PC-9 (cell line): ENCODE results near the gene HOXA4. TPM values are rescaled to one million over a fixed set of nuclear protein-coding genes. Genes with fewer than 3 reads are reported as not detected.

ENCODE experiments used
- BruUV-seq: library from RNA; stranded (reverse); fragments of 400-500 nt; replicated peaks from 2 replicates; lab custom pipeline; 2021; lab: Mats Ljungman, UMichigan
- CTCF ChIA-PET: fragments of 300-600 bp; sonication (Branson Sonifier 250); formaldehyde crosslinking; loops from one replicate; lab custom pipeline; 2022; ENCODE audit warnings: antibody characterized with exemption; lab: Charles Lee
- POLR2A ChIA-PET: fragments of 300-600 bp; sonication (Branson Sonifier 250); formaldehyde crosslinking; loops from one replicate; lab custom pipeline; 2022; ENCODE audit warnings: antibody characterized with exemption; ENCODE audit not compliant: unreplicated experiment; lab: Charles Lee
- DNase-seq, 2 experiments: peaks; one replicate each; pipeline versions ENCODE4 v3.0.0 to v3.0.0-alpha.2; 2015 to 2022; ENCODE audit warnings: mixed read lengths in 1 of 2
- H2AFZ ChIP-seq: fragments of 200-600 bp; sonication (generic); 2 replicates; pipeline ENCODE4 v1.8.1; 2017; ENCODE audit warnings: antibody characterized with exemption
- H3F3A ChIP-seq: fragments of 200-600 bp; sonication (generic); 2 replicates; pipeline ENCODE4 v1.8.1; 2017; ENCODE audit warnings: antibody characterized with exemption, mild to moderate bottlenecking, low read depth; ENCODE audit not compliant: insufficient read depth
- H3K27ac ChIP-seq: fragments of 200-600 bp; sonication (generic); 2 replicates; pipeline ENCODE4 v1.6.1; 2016; ENCODE audit warnings: mixed run types
- H3K27me3 ChIP-seq: fragments of 200-600 bp; sonication (generic); 2 replicates; pipeline ENCODE4 v1.6.1; 2016; ENCODE audit warnings: low read depth, mixed run types; ENCODE audit not compliant: insufficient read depth
- H3K36me3 ChIP-seq: fragments of 200-600 bp; sonication (generic); 2 replicates; pipeline ENCODE4 v1.6.1; 2016; ENCODE audit warnings: low read depth, mixed run types
- H3K4me1 ChIP-seq: fragments of 200-600 bp; sonication (generic); replicated peaks from 2 replicates; pipeline ENCODE4 v1.6.1; 2016; ENCODE audit warnings: mixed run types; ENCODE audit not compliant: insufficient read depth
- H3K4me2 ChIP-seq: fragments of 200-600 bp; sonication (generic); 2 replicates; pipeline ENCODE4 v1.6.1; 2017; ENCODE audit warnings: mixed run types
- H3K4me3 ChIP-seq: fragments of 200-600 bp; sonication (generic); 2 replicates; pipeline ENCODE4 v1.6.1; 2016; ENCODE audit warnings: mixed run types
- H3K79me2 ChIP-seq: fragments of 200-600 bp; sonication (generic); 2 replicates; pipeline ENCODE4 v1.6.1; 2017; ENCODE audit warnings: low read depth, mixed run types
- H3K9me2 ChIP-seq: fragments of 200-600 bp; sonication (generic); 2 replicates; pipeline ENCODE4 v1.8.1; 2017; ENCODE audit warnings: mild to moderate bottlenecking; ENCODE audit not compliant: insufficient read depth
- H3K9me3 ChIP-seq: fragments of 200-600 bp; sonication (generic); 2 replicates; pipeline ENCODE4 v1.8.1; 2016; ENCODE audit warnings: low read depth; ENCODE audit not compliant: insufficient read depth
- H4K20me1 ChIP-seq: fragments of 200-600 bp; sonication (generic); 2 replicates; pipeline ENCODE4 v1.8.1; 2017; ENCODE audit not compliant: insufficient read depth
- CTCF ChIP-seq: fragments of 200-600 bp; sonication (generic); conservative IDR thresholded peaks from 2 replicates; pipeline ENCODE4 v1.6.1; 2017; ENCODE audit warnings: mixed run types, antibody characterized with exemption, mild to moderate bottlenecking, moderate library complexity
- EZH2 ChIP-seq: fragments of 200-600 bp; sonication (generic); IDR thresholded peaks from 2 replicates; pipeline ENCODE4 v1.8.0; 2017; ENCODE audit warnings: antibody characterized with exemption, low read depth
- intact Hi-C: fragments of 100-400 bp; cut with micrococcal nuclease; formaldehyde crosslinking; loops from one replicate; pipeline ENCODE4 v1.10.0; 2022; ENCODE audit not compliant: unreplicated experiment
- total RNA-seq: library from RNA; stranded (reverse); gene quantifications from 2 replicates; pipeline ENCODE4 v1.2.3, GENCODE V29; 2021

Gene HOXA4
- total RNA-seq, 1 experiment from 2014 or later = not detected

GRCh38 chr7:27160546-27161213 is 30.1 kb upstream of the HOXA4 start:
- Histone ChIP-seq H3F3A (peaks cover 14% of the 10 kb centered on the region; the same call in 1 of the 2 replicates), H3K9me3 (no peaks in the 10 kb centered on the region), H3K27me3 (no peaks in the 10 kb centered on the region), H3K79me2 (no peaks in the 10 kb centered on the region), H2AFZ (peak overlapping the region; percentile 97), H3K4me1 (0 out of 2 replicates have a peak, but pooled peaks cover 3% of the 10 kb centered on the region), H3K36me3 (no peaks in the 10 kb centered on the region), H3K9me2 (no peaks in the 10 kb centered on the region), H4K20me1 (no peaks in the 10 kb centered on the region), H3K4me3 (peak overlapping the region; percentile 71), H3K27ac (no peak overlapping the region), H3K4me2 (peak overlapping the region; percentile 86)
- no TSS peak for BruUV-seq
- TF ChIP-seq EZH2 (no peak), CTCF (peak; percentile 100)
- peak; percentile 70 to 88 for DNase-seq
- intact Hi-C loops = loop anchor here (1.0 to 10.0 kb wide), 10 partner anchors 300 to 1593 kb away; no protein-coding TSS in a partner anchor
- ChIA-PET POLR2A (interaction anchor here (0.6 kb wide), 1 partner anchor 16 kb away, joined by 3 read pairs; no protein-coding TSS in a partner anchor), CTCF (interaction anchor here (0.6 to 3.1 kb wide), 15 partner anchors 19 to 1272 kb away, joined by 3 to 24 read pairs (median 6); no protein-coding TSS in a partner anchor)

- H3K9me2 ChIP-seq = no peaks in the 10 kb centered on the region
- H3K27me3 ChIP-seq = no peaks in the 10 kb centered on the region
- intact Hi-C loops = loop anchor here (2.0 to 10.0 kb wide), 4 partner anchors 935 to 1593 kb away; no protein-coding TSS in a partner anchor
- H3K9me3 ChIP-seq = no peaks in the 10 kb centered on the region
- peak overlapping the region; percentile 97 for H2AFZ ChIP-seq
- TF ChIP-seq CTCF = no peak
- ChIA-PET POLR2A (no interaction called here), CTCF (interaction anchor here (0.6 to 3.1 kb wide), 6 partner anchors 304 to 1267 kb away, joined by 3 to 24 read pairs (median 5); no protein-coding TSS in a partner anchor)
- H3K27ac ChIP-seq = no peak overlapping the region
- H3K4me1 ChIP-seq = 0 out of 2 replicates have a peak, but pooled peaks cover 3% of the 10 kb centered on the region
- no TSS peak for BruUV-seq
- DNase-seq = no peak
- no peaks in the 10 kb centered on the region for H3K36me3 ChIP-seq
- H3K4me3 ChIP-seq = peak overlapping the region; percentile 71; the same call in 1 of the 2 replicates
- peaks cover 14% of the 10 kb centered on the region; the same call in 1 of the 2 replicates for H3F3A ChIP-seq
- peak overlapping the region; percentile 86 for H3K4me2 ChIP-seq
- H3K79me2 ChIP-seq = no peaks in the 10 kb centered on the region
- H4K20me1 ChIP-seq = no peaks in the 10 kb centered on the region
Observed at GRCh38 chr7:27160145-27160545, 29.6 kb upstream of the HOXA4 start.

DNA sequence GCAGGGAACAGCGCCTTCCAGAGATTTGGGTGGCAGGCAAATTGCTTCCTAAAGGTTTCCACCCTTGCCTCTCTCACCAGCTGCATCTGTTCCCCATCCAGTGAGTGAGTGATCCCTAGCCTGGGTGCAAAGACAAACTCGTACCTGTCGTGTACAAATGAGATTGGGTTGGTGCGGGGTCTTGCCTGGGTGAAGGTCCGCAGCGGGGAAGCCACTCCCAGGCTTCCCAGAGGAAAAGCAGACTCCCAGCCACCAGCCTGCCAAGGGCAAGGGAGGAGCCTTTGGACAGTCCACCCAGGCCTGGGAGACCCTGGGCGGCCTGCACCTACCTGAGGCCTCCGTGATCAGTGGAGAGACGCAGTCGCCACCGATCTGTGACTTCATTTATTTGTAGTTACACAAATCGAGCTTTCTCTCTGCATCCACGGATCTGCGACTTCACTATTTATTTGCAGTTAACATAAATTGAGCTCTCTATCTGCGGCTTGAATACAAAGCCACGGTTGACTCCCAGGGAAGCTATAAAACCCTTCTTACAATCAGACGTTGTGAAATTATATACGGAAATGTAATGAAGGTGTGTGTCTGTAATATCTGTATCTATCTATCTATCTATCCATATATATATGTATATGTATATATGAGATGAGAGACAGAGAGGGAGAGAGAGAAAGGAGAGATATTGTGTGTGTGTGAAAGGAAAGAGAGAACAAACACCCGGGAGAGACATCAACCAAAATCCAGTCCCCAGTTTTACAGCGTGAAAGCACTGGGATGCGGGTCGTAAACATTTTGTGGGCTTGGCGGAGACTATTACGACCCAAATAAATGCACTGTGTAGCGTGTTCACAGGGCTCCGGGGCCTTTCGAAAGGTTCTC is 28.9 kb upstream of the HOXA4 start:
- Histone ChIP-seq H3K4me1 (0 out of 2 replicates have a peak, but pooled peaks cover 3% of the 10 kb centered on the region), H3K4me2 (no peak overlapping the region), H2AFZ (no peak overlapping the region), H3K9me3 (no peaks in the 10 kb centered on the region), H3K27ac (no peak overlapping the region), H3K36me3 (no peaks in the 10 kb centered on the region), H3K4me3 (no peak overlapping the region), H4K20me1 (no peaks in the 10 kb centered on the region), H3F3A (peaks cover 14% of the 10 kb centered on the region; the same call in 1 of the 2 replicates), H3K27me3 (no peaks in the 10 kb centered on the region), H3K9me2 (no peaks in the 10 kb centered on the region), H3K79me2 (no peaks in the 10 kb centered on the region)
- intact Hi-C loops = loop anchor here (2.0 to 10.0 kb wide), 4 partner anchors 935 to 1592 kb away; no protein-coding TSS in a partner anchor
- ChIA-PET CTCF (interaction anchor here (1.5 kb wide), 1 partner anchor 473 kb away, joined by 4 read pairs; no protein-coding TSS in a partner anchor), POLR2A (no interaction called here)
- DNase-seq = no peak
- BruUV-seq = no TSS peak
- TF ChIP-seq CTCF = no peak
- TF ChIP-seq EZH2 = no peak
